WTC11 (cell line): ENCODE results near the gene MAST4. TPM values are rescaled to one million over a fixed set of nuclear protein-coding genes. Genes with fewer than 3 reads are reported as not detected.
A peak's percentile ranks its signal among the peaks of the same experiment; 100 is the strongest.

Experiments used
- ATAC-seq: fragments of 200-7000 bp; cut with Tn5 transposase; 2 replicates; pipeline ENCODE4 v1.10.0; 2021; ENCODE audit warnings: mild to moderate bottlenecking, moderate library complexity
- CTCF ChIA-PET: fragments of 300-600 bp; sonication (Branson Sonifier 250); formaldehyde crosslinking; loops from one replicate; lab custom pipeline; 2021; ENCODE audit warnings: antibody characterized with exemption; lab: Charles Lee
- POLR2A ChIA-PET: fragments of 350-600 bp; sonication (Branson Sonifier 250); formaldehyde crosslinking; loops from one replicate; lab custom pipeline; 2021; ENCODE audit warnings: antibody characterized with exemption; lab: Charles Lee
- DNase-seq: peaks from one replicate; pipeline ENCODE4 v3.0.0; 2021; ENCODE audit warnings: low spot score
- H3K27ac Mint-ChIP-seq: 2 replicates; pipeline ENCODE4 v1.8.0; 2021; ENCODE audit warnings: mixed read lengths
- H3K27me3 Mint-ChIP-seq: 2 replicates; pipeline ENCODE4 v1.8.0; 2021; ENCODE audit warnings: low read depth, mild to moderate bottlenecking, moderate library complexity, mixed read lengths
- H3K36me3 Mint-ChIP-seq: 2 replicates; pipeline ENCODE4 v1.8.0; 2021; ENCODE audit warnings: mixed read lengths
- H3K4me1 Mint-ChIP-seq: 2 replicates; pipeline ENCODE4 v1.8.0; 2022; ENCODE audit warnings: mixed read lengths
- H3K4me3 Mint-ChIP-seq: 2 replicates; pipeline ENCODE4 v1.8.0; 2021; ENCODE audit warnings: mild to moderate bottlenecking, moderate library complexity, mixed read lengths
- H3K9me3 Mint-ChIP-seq: 2 replicates; pipeline ENCODE4 v1.8.0; 2021; ENCODE audit warnings: mixed read lengths
- ETV6 ChIP-seq: sonication (generic); formaldehyde crosslinking; IDR thresholded peaks from 2 replicates; pipeline ENCODE4 v1.8.1; 2022; ENCODE audit warnings: mild to moderate bottlenecking, missing genetic modification reagents
- FOXK1 ChIP-seq: sonication (generic); formaldehyde crosslinking; IDR thresholded peaks from 2 replicates; pipeline ENCODE4 v1.8.0; 2022; ENCODE audit warnings: mild to moderate bottlenecking, moderate library complexity, missing genetic modification reagents
- GRHL2 ChIP-seq: fragments of 250-450 bp; sonication (Bioruptor Pico); IDR thresholded peaks from 2 replicates; pipeline ENCODE4 v1.8.0; 2022; ENCODE audit warnings: mild to moderate bottlenecking, moderate library complexity; ENCODE audit not compliant: insufficient replicate concordance, severe bottlenecking
- JUN ChIP-seq: sonication (generic); formaldehyde crosslinking; IDR thresholded peaks from 2 replicates; pipeline ENCODE4 v1.8.0; 2023; ENCODE audit warnings: mild to moderate bottlenecking, missing genetic modification reagents
- KAT7 ChIP-seq: sonication (generic); formaldehyde crosslinking; IDR thresholded peaks from 2 replicates; pipeline ENCODE4 v1.8.1; 2023; ENCODE audit warnings: missing genetic modification reagents, mild to moderate bottlenecking, borderline replicate concordance
- NR2C2 ChIP-seq: sonication (generic); formaldehyde crosslinking; IDR thresholded peaks from 2 replicates; pipeline ENCODE4 v1.8.0; 2022; ENCODE audit warnings: mild to moderate bottlenecking, missing genetic modification reagents
- TCF7 ChIP-seq: sonication (generic); formaldehyde crosslinking; IDR thresholded peaks from 2 replicates; pipeline ENCODE4 v1.8.0; 2022; ENCODE audit warnings: mild to moderate bottlenecking, low read depth, missing genetic modification reagents, moderate library complexity
- TEAD4 ChIP-seq: sonication (generic); formaldehyde crosslinking; IDR thresholded peaks from 2 replicates; pipeline ENCODE4 v1.8.0; 2022; ENCODE audit warnings: mild to moderate bottlenecking, missing genetic modification reagents
- ZBTB21 ChIP-seq: sonication (generic); formaldehyde crosslinking; IDR thresholded peaks from 2 replicates; pipeline ENCODE4 v1.8.1; 2023; ENCODE audit warnings: mild to moderate bottlenecking, missing genetic modification reagents, borderline replicate concordance
- ZNF396 ChIP-seq: fragments of 250-450 bp; sonication (Bioruptor Pico); IDR thresholded peaks from 2 replicates; pipeline ENCODE4 v1.8.0; 2021; ENCODE audit warnings: mild to moderate bottlenecking, moderate library complexity, borderline replicate concordance
- ZNF671 ChIP-seq: fragments of 250-450 bp; sonication (Bioruptor Pico); IDR thresholded peaks from 2 replicates; pipeline ENCODE4 v1.8.0; 2021; ENCODE audit warnings: mild to moderate bottlenecking
- total RNA-seq: library from RNA; stranded (reverse); gene quantifications from 3 replicates; pipeline ENCODE4 v1.2.3, GENCODE V29; 2021
- TF ChIP-seq, protein P1 (sequence below): sonication (generic); formaldehyde crosslinking; IDR thresholded peaks from 2 replicates; pipeline ENCODE4 v1.8.1; 2023; ENCODE audit warnings: mild to moderate bottlenecking, missing genetic modification reagents, borderline replicate concordance
- TF ChIP-seq, protein P2 (sequence below): fragments of 200-600 bp; IDR thresholded peaks from 2 replicates; pipeline ENCODE4 v1.8.0; 2022; ENCODE audit warnings: antibody characterized with exemption
- TF ChIP-seq, protein P3 (sequence below): sonication (generic); formaldehyde crosslinking; IDR thresholded peaks from 2 replicates; pipeline ENCODE4 v1.8.1; 2023; ENCODE audit warnings: mild to moderate bottlenecking, missing genetic modification reagents
- TF ChIP-seq, protein P4 (sequence below): fragments of 250-450 bp; sonication (Bioruptor Pico); IDR thresholded peaks from 2 replicates; pipeline ENCODE4 v1.9.0; 2021; ENCODE audit warnings: mild to moderate bottlenecking, borderline replicate concordance

Gene MAST4
- total RNA-seq, 1 experiment from 2014 or later: 8.0 TPM

DNA sequence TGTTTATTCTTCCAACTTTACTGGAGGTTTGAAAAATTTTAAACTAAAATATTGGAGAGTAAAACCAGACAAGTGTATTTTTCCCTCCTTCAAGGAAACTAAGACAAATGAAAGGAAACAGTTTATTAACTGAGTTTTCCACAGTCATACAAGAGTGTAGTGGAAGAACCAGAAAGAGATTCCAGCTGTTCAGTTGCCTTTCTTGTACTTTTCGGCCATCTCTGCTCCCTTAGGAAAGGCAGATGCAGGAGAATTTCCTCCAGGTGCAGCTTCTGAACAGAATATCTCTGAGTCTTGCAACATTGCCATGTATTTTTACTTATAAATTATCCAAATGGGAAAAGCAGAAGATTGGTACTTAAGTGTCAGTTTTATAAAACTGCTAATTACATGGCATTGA lies 217.1 kb downstream of the MAST4 start:
- Mint-ChIP-seq H3K4me3 (no peak overlapping the region), H3K4me1 (peaks cover 36% of the 10 kb centered on the region), H3K36me3 (no peaks in the 10 kb centered on the region), H3K27ac (no peak overlapping the region), H3K27me3 (no peaks in the 10 kb centered on the region), H3K9me3 (no peaks in the 10 kb centered on the region)
- POLR2A ChIA-PET: no interaction called here
- TF ChIP-seq, protein P1, sequence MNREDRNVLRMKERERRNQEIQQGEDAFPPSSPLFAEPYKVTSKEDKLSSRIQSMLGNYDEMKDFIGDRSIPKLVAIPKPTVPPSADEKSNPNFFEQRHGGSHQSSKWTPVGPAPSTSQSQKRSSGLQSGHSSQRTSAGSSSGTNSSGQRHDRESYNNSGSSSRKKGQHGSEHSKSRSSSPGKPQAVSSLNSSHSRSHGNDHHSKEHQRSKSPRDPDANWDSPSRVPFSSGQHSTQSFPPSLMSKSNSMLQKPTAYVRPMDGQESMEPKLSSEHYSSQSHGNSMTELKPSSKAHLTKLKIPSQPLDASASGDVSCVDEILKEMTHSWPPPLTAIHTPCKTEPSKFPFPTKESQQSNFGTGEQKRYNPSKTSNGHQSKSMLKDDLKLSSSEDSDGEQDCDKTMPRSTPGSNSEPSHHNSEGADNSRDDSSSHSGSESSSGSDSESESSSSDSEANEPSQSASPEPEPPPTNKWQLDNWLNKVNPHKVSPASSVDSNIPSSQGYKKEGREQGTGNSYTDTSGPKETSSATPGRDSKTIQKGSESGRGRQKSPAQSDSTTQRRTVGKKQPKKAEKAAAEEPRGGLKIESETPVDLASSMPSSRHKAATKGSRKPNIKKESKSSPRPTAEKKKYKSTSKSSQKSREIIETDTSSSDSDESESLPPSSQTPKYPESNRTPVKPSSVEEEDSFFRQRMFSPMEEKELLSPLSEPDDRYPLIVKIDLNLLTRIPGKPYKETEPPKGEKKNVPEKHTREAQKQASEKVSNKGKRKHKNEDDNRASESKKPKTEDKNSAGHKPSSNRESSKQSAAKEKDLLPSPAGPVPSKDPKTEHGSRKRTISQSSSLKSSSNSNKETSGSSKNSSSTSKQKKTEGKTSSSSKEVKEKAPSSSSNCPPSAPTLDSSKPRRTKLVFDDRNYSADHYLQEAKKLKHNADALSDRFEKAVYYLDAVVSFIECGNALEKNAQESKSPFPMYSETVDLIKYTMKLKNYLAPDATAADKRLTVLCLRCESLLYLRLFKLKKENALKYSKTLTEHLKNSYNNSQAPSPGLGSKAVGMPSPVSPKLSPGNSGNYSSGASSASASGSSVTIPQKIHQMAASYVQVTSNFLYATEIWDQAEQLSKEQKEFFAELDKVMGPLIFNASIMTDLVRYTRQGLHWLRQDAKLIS (CRISPR knock-in tag): no peak
- no peak for TF ChIP-seq KAT7 (CRISPR knock-in tag)
- no peak for TF ChIP-seq GRHL2 (CRISPR knock-in tag)
- TF ChIP-seq, protein P2, sequence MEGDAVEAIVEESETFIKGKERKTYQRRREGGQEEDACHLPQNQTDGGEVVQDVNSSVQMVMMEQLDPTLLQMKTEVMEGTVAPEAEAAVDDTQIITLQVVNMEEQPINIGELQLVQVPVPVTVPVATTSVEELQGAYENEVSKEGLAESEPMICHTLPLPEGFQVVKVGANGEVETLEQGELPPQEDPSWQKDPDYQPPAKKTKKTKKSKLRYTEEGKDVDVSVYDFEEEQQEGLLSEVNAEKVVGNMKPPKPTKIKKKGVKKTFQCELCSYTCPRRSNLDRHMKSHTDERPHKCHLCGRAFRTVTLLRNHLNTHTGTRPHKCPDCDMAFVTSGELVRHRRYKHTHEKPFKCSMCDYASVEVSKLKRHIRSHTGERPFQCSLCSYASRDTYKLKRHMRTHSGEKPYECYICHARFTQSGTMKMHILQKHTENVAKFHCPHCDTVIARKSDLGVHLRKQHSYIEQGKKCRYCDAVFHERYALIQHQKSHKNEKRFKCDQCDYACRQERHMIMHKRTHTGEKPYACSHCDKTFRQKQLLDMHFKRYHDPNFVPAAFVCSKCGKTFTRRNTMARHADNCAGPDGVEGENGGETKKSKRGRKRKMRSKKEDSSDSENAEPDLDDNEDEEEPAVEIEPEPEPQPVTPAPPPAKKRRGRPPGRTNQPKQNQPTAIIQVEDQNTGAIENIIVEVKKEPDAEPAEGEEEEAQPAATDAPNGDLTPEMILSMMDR: no peak
- no peak for TF ChIP-seq ZBTB21 (CRISPR knock-in tag)
- no peak for TF ChIP-seq ZNF671
- TF ChIP-seq ETV6 (CRISPR knock-in tag): no peak
- TF ChIP-seq TCF7 (CRISPR knock-in tag): no peak
- ATAC-seq (no peak), DNase-seq (no peak)
- CTCF ChIA-PET: interaction anchor here (1.0 to 4.4 kb wide), 5 partner anchors 15 to 507 kb away, joined by 3 to 26 read pairs (median 4); no protein-coding TSS in a partner anchor

DNA sequence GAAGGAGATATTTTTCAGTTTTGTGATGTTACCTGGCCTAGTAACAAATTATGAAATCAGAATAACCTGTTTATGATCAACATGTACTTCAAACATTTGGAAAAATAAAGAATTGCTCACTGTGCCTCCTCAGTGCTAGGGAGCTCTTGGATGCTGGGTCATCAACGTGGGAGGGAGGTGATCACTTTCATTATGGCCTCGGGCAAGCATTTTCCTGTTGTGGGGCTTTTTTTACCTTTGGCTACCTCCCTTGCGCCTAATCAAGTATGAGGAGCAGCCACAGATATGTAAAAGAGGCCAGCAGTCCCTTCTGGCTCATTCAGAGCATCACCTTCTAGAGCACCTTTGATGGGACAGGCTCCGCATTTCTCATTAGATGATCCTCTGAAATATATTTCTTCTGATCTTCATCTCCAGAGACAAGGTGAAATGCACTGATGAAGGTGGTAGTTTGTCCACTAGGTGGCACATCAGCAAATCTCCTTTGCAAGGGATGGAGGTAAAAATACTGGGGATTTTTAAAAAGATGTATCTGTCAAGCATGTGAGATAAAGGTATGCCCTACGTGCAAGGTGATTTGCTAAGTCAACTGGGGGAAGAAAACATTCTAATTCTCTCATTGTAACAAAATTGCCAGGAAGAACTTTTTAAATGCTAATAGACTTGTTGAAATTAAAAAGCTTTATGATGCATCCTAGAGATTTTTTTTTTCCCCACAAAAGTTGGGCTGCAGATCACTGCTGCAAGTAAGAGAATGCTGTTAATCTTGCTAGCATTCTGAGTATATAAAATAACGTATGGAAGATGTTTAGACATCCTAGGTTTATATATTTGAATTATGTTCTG lies 218.2 kb downstream of the MAST4 start:
- ChIA-PET POLR2A (interaction anchor here (0.6 kb wide), 1 partner anchor 91 kb away, joined by 6 read pairs; no protein-coding TSS in a partner anchor), CTCF (interaction anchor here (0.9 to 4.4 kb wide), 9 partner anchors 14 to 508 kb away, joined by 3 to 26 read pairs (median 4); no protein-coding TSS in a partner anchor)
- Mint-ChIP-seq H3K4me3 (no peak overlapping the region), H3K4me1 (peaks cover 36% of the 10 kb centered on the region), H3K27ac (no peak overlapping the region), H3K36me3 (no peaks in the 10 kb centered on the region), H3K27me3 (no peaks in the 10 kb centered on the region), H3K9me3 (no peaks in the 10 kb centered on the region)
- TF ChIP-seq, protein P2: peak; percentile 55
- no peak for TF ChIP-seq JUN (CRISPR knock-in tag)
- peak; percentile 37 for DNase-seq
- peak; percentile 64 for ATAC-seq

DNA sequence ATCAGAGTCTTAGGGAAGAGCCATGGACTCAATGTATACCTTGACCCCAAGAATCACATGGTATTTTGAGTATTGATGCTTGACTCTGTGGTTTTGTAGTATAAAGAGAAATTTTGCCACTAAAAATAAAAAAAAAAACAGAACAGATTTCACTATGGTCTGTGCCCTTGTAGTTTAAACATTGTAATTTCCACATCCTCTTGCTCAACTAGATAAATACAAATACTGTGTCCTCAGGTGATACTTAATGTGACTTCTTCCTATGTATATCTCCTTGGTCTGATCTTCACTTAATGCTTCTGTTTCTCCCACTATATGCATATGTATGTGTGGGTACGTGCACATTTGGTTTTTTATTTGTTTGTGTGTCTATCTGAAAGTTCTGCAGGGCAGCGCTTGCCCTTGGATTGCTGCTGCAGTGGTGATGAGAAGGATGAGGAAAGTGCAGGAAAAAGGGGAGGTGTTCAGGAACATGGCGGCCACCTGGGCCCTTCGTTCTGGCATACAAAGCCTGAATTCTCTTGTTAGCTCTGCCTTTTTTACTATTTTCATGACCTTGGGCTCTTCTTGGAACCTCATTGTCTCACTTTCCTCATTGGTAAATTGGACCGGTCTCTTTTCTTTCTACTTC lies 222.2 kb downstream of the MAST4 start:
- CTCF ChIA-PET: no interaction called here
- no peaks in the 10 kb centered on the region for H3K9me3 Mint-ChIP-seq
- no peak for TF ChIP-seq TEAD4 (CRISPR knock-in tag)
- TF ChIP-seq ZNF396 (CRISPR knock-in tag): no peak
- TF ChIP-seq, protein P3, sequence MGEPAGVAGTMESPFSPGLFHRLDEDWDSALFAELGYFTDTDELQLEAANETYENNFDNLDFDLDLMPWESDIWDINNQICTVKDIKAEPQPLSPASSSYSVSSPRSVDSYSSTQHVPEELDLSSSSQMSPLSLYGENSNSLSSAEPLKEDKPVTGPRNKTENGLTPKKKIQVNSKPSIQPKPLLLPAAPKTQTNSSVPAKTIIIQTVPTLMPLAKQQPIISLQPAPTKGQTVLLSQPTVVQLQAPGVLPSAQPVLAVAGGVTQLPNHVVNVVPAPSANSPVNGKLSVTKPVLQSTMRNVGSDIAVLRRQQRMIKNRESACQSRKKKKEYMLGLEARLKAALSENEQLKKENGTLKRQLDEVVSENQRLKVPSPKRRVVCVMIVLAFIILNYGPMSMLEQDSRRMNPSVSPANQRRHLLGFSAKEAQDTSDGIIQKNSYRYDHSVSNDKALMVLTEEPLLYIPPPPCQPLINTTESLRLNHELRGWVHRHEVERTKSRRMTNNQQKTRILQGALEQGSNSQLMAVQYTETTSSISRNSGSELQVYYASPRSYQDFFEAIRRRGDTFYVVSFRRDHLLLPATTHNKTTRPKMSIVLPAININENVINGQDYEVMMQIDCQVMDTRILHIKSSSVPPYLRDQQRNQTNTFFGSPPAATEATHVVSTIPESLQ: no peak
- TF ChIP-seq, protein P4, sequence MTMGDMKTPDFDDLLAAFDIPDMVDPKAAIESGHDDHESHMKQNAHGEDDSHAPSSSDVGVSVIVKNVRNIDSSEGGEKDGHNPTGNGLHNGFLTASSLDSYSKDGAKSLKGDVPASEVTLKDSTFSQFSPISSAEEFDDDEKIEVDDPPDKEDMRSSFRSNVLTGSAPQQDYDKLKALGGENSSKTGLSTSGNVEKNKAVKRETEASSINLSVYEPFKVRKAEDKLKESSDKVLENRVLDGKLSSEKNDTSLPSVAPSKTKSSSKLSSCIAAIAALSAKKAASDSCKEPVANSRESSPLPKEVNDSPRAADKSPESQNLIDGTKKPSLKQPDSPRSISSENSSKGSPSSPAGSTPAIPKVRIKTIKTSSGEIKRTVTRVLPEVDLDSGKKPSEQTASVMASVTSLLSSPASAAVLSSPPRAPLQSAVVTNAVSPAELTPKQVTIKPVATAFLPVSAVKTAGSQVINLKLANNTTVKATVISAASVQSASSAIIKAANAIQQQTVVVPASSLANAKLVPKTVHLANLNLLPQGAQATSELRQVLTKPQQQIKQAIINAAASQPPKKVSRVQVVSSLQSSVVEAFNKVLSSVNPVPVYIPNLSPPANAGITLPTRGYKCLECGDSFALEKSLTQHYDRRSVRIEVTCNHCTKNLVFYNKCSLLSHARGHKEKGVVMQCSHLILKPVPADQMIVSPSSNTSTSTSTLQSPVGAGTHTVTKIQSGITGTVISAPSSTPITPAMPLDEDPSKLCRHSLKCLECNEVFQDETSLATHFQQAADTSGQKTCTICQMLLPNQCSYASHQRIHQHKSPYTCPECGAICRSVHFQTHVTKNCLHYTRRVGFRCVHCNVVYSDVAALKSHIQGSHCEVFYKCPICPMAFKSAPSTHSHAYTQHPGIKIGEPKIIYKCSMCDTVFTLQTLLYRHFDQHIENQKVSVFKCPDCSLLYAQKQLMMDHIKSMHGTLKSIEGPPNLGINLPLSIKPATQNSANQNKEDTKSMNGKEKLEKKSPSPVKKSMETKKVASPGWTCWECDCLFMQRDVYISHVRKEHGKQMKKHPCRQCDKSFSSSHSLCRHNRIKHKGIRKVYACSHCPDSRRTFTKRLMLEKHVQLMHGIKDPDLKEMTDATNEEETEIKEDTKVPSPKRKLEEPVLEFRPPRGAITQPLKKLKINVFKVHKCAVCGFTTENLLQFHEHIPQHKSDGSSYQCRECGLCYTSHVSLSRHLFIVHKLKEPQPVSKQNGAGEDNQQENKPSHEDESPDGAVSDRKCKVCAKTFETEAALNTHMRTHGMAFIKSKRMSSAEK: no peak
- TF ChIP-seq FOXK1 (CRISPR knock-in tag): no peak
- TF ChIP-seq NR2C2 (CRISPR knock-in tag): no peak
- DNase-seq (no peak), ATAC-seq (no peak)
- POLR2A ChIA-PET: no interaction called here
- H3K36me3 Mint-ChIP-seq: no peaks in the 10 kb centered on the region
- H3K4me3 Mint-ChIP-seq: no peak overlapping the region
- peaks cover 13% of the 10 kb centered on the region for H3K4me1 Mint-ChIP-seq
- no peaks in the 10 kb centered on the region for H3K27me3 Mint-ChIP-seq
- no peak overlapping the region for H3K27ac Mint-ChIP-seq
